PFSK-1 (cell line): ENCODE data around the gene ABHD17B.

Experiments
- FOXP2 ChIP-seq: optimal IDR thresholded peaks from 2 replicates; pipeline ENCODE3; 2011; ENCODE audit warnings: borderline replicate concordance, control low read depth, inconsistent platforms; ENCODE audit not compliant: insufficient read depth; ENCODE audit errors: extremely low read length, extremely low read depth
- POLR2AphosphoS5 ChIP-seq: IDR thresholded peaks from 2 replicates; pipeline ENCODE4 v1.6.1; 2012; ENCODE audit warnings: low read depth, mild to moderate bottlenecking, control low read depth, low read length, moderate library complexity
- REST ChIP-seq, 2 experiments: IDR thresholded peaks; 2 replicates each; pipeline versions ENCODE4 v1.6.1 to v1.8.0; 2011 to 2012; ENCODE audit warnings: low read depth in 2 of 2, low read length in 2 of 2, control low read depth in 1 of 2, inconsistent platforms in 1 of 2, mild to moderate bottlenecking in 1 of 2, moderate library complexity in 1 of 2; ENCODE audit not compliant: insufficient read depth in 1 of 2
- SIN3A ChIP-seq: IDR thresholded peaks from 2 replicates; pipeline ENCODE4 v1.6.1; 2012; ENCODE audit warnings: mild to moderate bottlenecking, low read length, moderate library complexity, borderline replicate concordance; ENCODE audit not compliant: insufficient read depth
- TAF1 ChIP-seq: IDR thresholded peaks from 2 replicates; pipeline ENCODE4 v1.6.1; 2012; ENCODE audit warnings: low read length, control low read depth, borderline replicate concordance; ENCODE audit not compliant: insufficient read depth

ABHD17B gene

GRCh38 chr9:71911908-71912335, 929 bp upstream of the ABHD17B start:
- TF ChIP-seq POLR2AphosphoS5 (no peak), FOXP2 (no peak), SIN3A (no peak), REST (IDR thresholded peaks at IDR 0.05; ENCODE audit: insufficient read depth in 1 of 2, low read depth in 2 of 2, low read length in 2 of 2) (no peak), TAF1 (no peak)

GRCh38 chr9:71910650-71911060, 338 bp downstream of the ABHD17B start:
- TF ChIP-seq SIN3A (no peak), FOXP2 (peak; percentile 2)

- TF ChIP-seq FOXP2 (peak; percentile 25), POLR2AphosphoS5 (no peak)
Measured at GRCh38 chr9:71909887-71910649, 925 bp downstream of the ABHD17B start.

GRCh38 chr9:71908825-71909224, 2.2 kb downstream of the ABHD17B start:
- TF ChIP-seq FOXP2, result no peak
- TF ChIP-seq TAF1, result no peak
- no peak for TF ChIP-seq POLR2AphosphoS5
- TF ChIP-seq REST (IDR thresholded peaks at IDR 0.05; ENCODE audit: insufficient read depth in 1 of 2, low read depth in 2 of 2, low read length in 2 of 2), result no peak
- no peak for TF ChIP-seq SIN3A

- no peak for TF ChIP-seq POLR2AphosphoS5
- TF ChIP-seq TAF1, result no peak
- no peak for TF ChIP-seq FOXP2
- no peak for TF ChIP-seq SIN3A
- TF ChIP-seq REST (IDR thresholded peaks at IDR 0.05; ENCODE audit: insufficient read depth in 1 of 2, low read depth in 2 of 2, low read length in 2 of 2), result no peak
Measured at GRCh38 chr9:71904076-71904475, 6.9 kb downstream of the ABHD17B start.

- TF ChIP-seq REST (IDR thresholded peaks at IDR 0.05; ENCODE audit: insufficient read depth in 1 of 2, low read depth in 2 of 2, low read length in 2 of 2) (no peak), FOXP2 (no peak), POLR2AphosphoS5 (no peak), SIN3A (no peak), TAF1 (no peak)
Measured at GRCh38 chr9:71901695-71902597, 9.0 kb downstream of the ABHD17B start.
